Mammary epithelial cell (primary cell): Measurements from ENCODE around the gene KMT2B.

ENCODE experiments used
- EZH2 ChIP-seq: IDR thresholded peaks from 2 replicates; pipeline ENCODE4 v1.6.1; 2012; ENCODE audit warnings: low read length, inconsistent platforms, borderline replicate concordance
- TF ChIP-seq, protein P1 (sequence below), 2 donors: IDR thresholded peaks in 1 of 2; conservative IDR thresholded peaks in 1 of 2; 2 replicates each; pipeline ENCODE4 v1.5.1; 2011 to 2012; ENCODE audit warnings: inconsistent platforms in 2 of 2, low read length in 2 of 2, mild to moderate bottlenecking in 2 of 2, control low read depth in 1 of 2, low read depth in 1 of 2; ENCODE audit not compliant: insufficient read depth in 1 of 2; ENCODE audit errors: extremely low read depth in 1 of 2

DNA sequence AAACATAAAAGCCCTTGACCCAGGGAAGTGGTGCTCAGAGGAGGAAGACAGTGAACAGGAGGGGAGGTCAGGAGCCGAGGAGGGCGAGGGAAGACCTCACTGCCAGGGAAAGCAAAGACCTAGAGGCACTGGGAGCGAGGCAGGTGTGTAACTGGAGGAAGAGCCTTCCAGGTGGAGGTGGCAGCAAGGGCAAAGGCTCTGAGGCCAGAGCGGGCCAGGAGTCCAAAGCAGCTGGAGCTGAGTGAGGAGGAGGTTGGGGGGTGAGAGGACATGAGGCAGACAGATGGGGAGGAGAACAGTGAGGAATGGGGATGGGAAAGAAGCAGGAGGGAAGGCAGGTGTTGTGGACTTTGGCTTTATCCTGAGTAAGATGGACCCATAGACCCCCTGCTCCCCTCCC, 47.8 kb upstream of the KMT2B start:
- TF ChIP-seq, protein P1, sequence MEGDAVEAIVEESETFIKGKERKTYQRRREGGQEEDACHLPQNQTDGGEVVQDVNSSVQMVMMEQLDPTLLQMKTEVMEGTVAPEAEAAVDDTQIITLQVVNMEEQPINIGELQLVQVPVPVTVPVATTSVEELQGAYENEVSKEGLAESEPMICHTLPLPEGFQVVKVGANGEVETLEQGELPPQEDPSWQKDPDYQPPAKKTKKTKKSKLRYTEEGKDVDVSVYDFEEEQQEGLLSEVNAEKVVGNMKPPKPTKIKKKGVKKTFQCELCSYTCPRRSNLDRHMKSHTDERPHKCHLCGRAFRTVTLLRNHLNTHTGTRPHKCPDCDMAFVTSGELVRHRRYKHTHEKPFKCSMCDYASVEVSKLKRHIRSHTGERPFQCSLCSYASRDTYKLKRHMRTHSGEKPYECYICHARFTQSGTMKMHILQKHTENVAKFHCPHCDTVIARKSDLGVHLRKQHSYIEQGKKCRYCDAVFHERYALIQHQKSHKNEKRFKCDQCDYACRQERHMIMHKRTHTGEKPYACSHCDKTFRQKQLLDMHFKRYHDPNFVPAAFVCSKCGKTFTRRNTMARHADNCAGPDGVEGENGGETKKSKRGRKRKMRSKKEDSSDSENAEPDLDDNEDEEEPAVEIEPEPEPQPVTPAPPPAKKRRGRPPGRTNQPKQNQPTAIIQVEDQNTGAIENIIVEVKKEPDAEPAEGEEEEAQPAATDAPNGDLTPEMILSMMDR (conservative IDR thresholded peaks at IDR 0.05 in 1 of 2, IDR thresholded peaks at IDR 0.05 in 1 of 2; ENCODE audit: extremely low read depth in 1 of 2, insufficient read depth in 1 of 2, low read depth in 1 of 2, low read length in 2 of 2), result no peak
- no peak for TF ChIP-seq EZH2
